ENCODE measurements around the gene SIX3.

Gene SIX3

GRCh38 chr2:44931198-44931780 lies 10.2 kb upstream of the SIX3 start:
- DNase-seq = no peak

GRCh38 chr2:44932079-44932478 lies 9.4 kb upstream of the SIX3 start:
- no peak for DNase-seq

- DNase-seq = no peak
These were observed 8.7 kb upstream of the SIX3 start for GRCh38 chr2:44932564-44933392.

- no peak for DNase-seq
These were observed 8.0 kb upstream of the SIX3 start for GRCh38 chr2:44933434-44933951.

GRCh38 chr2:44934038-44934982 lies 7.2 kb upstream of the SIX3 start:
- no peak for DNase-seq

GRCh38 chr2:44934983-44935728 lies 6.3 kb upstream of the SIX3 start:
- DNase-seq = no peak

GRCh38 chr2:44935729-44936098 lies 5.8 kb upstream of the SIX3 start:
- no peak for DNase-seq

- DNase-seq = no peak
These were observed 5.2 kb upstream of the SIX3 start for GRCh38 chr2:44936275-44936674.

- DNase-seq = no peak
These were observed 4.5 kb upstream of the SIX3 start for GRCh38 chr2:44936715-44937687.

- DNase-seq = no peak
These were observed 3.7 kb upstream of the SIX3 start for GRCh38 chr2:44937688-44938240.

- DNase-seq = no peak
These were observed 3.0 kb upstream of the SIX3 start for GRCh38 chr2:44938287-44939105.

GRCh38 chr2:44939106-44940048 lies 2.1 kb upstream of the SIX3 start:
- DNase-seq = no peak

- DNase-seq = no peak
These were observed 1.4 kb upstream of the SIX3 start for GRCh38 chr2:44940049-44940494.

GRCh38 chr2:44940732-44941464 lies 604 bp upstream of the SIX3 start:
- no peak for DNase-seq

GRCh38 chr2:44942304-44943030 lies 965 bp downstream of the SIX3 start:
- peak in 1 of 5 experiments; percentile 58 for DNase-seq

GRCh38 chr2:44943031-44943692 lies 1.7 kb downstream of the SIX3 start:
- DNase-seq = no peak

- no peak for DNase-seq
These were observed 2.2 kb downstream of the SIX3 start for GRCh38 chr2:44943693-44944101.

Data from T-helper 2 cell (primary cell).